NCI-H1694 (cell line): Measurements from ENCODE around the gene FOXP1.
"Not testable (repeated sequence)": the region's sequence is repeated elsewhere in the genome, so short reads cannot be mapped to it uniquely, and the experiment has no call there.

ENCODE experiments used
- DNase-seq: peaks from one replicate; lab custom pipeline; 2025; lab: John Stamatoyannopoulos, UW

FOXP1 gene

GRCh38 chr3:71451060-71451459 lies 132.5 kb downstream of the FOXP1 start:
- no peak for DNase-seq

- DNase-seq: no peak
These were observed 133.4 kb downstream of the FOXP1 start for GRCh38 chr3:71450162-71450561.

- DNase-seq: no peak
These were observed 135.7 kb downstream of the FOXP1 start for GRCh38 chr3:71447803-71448202.

GRCh38 chr3:71447197-71447596 lies 136.3 kb downstream of the FOXP1 start:
- no peak for DNase-seq

GRCh38 chr3:71446734-71447133 lies 136.8 kb downstream of the FOXP1 start:
- no peak for DNase-seq

- no peak for DNase-seq
These were observed 137.3 kb downstream of the FOXP1 start for GRCh38 chr3:71446260-71446659.

- DNase-seq: no peak
These were observed 138.7 kb downstream of the FOXP1 start for GRCh38 chr3:71444861-71445259.

GRCh38 chr3:71444028-71444860 lies 139.3 kb downstream of the FOXP1 start:
- no peak for DNase-seq

- DNase-seq: no peak
These were observed 140.2 kb downstream of the FOXP1 start for GRCh38 chr3:71443332-71443731.

GRCh38 chr3:71442652-71443042 lies 140.9 kb downstream of the FOXP1 start:
- no peak for DNase-seq

- DNase-seq: no peak
These were observed 141.4 kb downstream of the FOXP1 start for GRCh38 chr3:71441925-71442651.

- DNase-seq: no peak
These were observed 142.2 kb downstream of the FOXP1 start for GRCh38 chr3:71441217-71441924.

GRCh38 chr3:71438904-71439303 lies 144.6 kb downstream of the FOXP1 start:
- no peak for DNase-seq

GRCh38 chr3:71438071-71438685 lies 145.3 kb downstream of the FOXP1 start:
- no peak for DNase-seq

GRCh38 chr3:71436337-71436736 lies 147.2 kb downstream of the FOXP1 start:
- no peak for DNase-seq

- not testable (repeated sequence) for DNase-seq
These were observed 147.7 kb downstream of the FOXP1 start for GRCh38 chr3:71435836-71436235.

- DNase-seq: no peak
These were observed 149.9 kb downstream of the FOXP1 start for GRCh38 chr3:71433631-71434030.

- no peak for DNase-seq
These were observed 151.2 kb downstream of the FOXP1 start for GRCh38 chr3:71432044-71432975.

GRCh38 chr3:71430941-71431552 lies 152.5 kb downstream of the FOXP1 start:
- no peak for DNase-seq

- no peak for DNase-seq
These were observed 153.9 kb downstream of the FOXP1 start for GRCh38 chr3:71429597-71429988.
